ENCODE measurements around the gene ZBTB9.

- TF ChIP-seq, protein P1, sequence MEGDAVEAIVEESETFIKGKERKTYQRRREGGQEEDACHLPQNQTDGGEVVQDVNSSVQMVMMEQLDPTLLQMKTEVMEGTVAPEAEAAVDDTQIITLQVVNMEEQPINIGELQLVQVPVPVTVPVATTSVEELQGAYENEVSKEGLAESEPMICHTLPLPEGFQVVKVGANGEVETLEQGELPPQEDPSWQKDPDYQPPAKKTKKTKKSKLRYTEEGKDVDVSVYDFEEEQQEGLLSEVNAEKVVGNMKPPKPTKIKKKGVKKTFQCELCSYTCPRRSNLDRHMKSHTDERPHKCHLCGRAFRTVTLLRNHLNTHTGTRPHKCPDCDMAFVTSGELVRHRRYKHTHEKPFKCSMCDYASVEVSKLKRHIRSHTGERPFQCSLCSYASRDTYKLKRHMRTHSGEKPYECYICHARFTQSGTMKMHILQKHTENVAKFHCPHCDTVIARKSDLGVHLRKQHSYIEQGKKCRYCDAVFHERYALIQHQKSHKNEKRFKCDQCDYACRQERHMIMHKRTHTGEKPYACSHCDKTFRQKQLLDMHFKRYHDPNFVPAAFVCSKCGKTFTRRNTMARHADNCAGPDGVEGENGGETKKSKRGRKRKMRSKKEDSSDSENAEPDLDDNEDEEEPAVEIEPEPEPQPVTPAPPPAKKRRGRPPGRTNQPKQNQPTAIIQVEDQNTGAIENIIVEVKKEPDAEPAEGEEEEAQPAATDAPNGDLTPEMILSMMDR (IDR thresholded peaks at IDR 0.05 in 8 of 11, conservative IDR thresholded peaks at IDR 0.05 in 3 of 11) = no peak
- TF ChIP-seq POLR2A (IDR thresholded peaks at IDR 0.05) (no peak), POLR2AphosphoS5 (IDR thresholded peaks at IDR 0.05) (no peak)
Measured at GRCh38 chr6:33420491-33421343, 33.7 kb upstream of the ZBTB9 start.
